ENCODE data around the gene KCNJ3. TPM values are rescaled to one million over a fixed set of nuclear protein-coding genes. Genes with fewer than 3 reads are reported as not detected.

The KCNJ3 gene
- total RNA-seq, 1 donor from 2014 or later, result 1.5 TPM

DNA sequence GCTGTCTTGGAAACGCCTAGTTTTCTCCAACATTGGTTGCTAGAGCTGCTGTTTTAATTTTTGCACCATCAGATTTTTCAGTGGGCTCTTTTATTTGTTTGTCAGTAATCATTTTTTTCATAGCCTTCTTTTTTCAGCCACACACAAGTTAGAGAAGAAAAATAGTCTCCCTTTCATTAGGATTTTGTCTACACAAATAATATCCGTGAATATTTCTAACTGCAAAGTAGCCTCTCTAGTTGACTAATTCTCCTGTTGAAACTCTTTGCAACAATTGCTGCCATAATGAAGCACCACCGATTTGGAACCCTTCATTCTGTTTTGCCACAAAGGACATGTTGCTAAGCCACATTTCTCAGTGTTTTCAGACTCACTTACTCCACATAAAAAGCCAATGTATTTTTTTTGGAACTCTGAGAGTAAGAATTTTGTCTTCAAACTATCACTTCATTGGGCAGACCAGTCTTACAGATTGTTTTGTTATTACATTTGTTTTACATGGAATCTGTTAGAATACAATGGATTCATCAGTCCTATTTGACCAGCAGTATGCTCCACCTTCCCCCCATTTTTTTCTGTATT, 9.6 kb downstream of the KCNJ3 start:
- H3K4me3 ChIP-seq, result no peak overlapping the region

DNA sequence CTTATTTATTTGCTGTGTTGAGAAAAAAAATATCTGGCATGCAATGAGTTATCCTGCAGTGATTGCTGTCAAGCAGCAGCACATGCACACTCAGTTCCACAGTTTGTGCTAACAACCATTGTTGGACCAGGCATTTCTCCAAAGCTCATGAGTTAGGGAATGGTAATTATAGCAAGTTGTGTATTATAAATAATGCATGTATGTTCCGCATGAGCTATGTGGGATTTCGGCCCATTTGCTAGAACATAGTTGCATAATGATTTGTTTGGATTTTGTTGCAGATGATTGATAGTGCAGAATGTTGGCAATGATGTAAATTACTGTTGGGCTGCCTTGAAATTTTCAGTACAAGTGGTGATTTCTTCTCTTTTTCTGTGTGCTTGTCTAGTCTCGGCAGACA, 10.7 kb downstream of the KCNJ3 start:
- intact Hi-C loops (cut with DNase I), result no loop called here
- Histone ChIP-seq H3K27me3 (no peaks in the 10 kb centered on the region), H3K9me3 (no peaks in the 10 kb centered on the region), H3K27ac (no peak overlapping the region), H3K4me1 (no peaks in the 10 kb centered on the region), H3K4me3 (no peak overlapping the region), H3K36me3 (no peaks in the 10 kb centered on the region)
- TF ChIP-seq, protein P1, sequence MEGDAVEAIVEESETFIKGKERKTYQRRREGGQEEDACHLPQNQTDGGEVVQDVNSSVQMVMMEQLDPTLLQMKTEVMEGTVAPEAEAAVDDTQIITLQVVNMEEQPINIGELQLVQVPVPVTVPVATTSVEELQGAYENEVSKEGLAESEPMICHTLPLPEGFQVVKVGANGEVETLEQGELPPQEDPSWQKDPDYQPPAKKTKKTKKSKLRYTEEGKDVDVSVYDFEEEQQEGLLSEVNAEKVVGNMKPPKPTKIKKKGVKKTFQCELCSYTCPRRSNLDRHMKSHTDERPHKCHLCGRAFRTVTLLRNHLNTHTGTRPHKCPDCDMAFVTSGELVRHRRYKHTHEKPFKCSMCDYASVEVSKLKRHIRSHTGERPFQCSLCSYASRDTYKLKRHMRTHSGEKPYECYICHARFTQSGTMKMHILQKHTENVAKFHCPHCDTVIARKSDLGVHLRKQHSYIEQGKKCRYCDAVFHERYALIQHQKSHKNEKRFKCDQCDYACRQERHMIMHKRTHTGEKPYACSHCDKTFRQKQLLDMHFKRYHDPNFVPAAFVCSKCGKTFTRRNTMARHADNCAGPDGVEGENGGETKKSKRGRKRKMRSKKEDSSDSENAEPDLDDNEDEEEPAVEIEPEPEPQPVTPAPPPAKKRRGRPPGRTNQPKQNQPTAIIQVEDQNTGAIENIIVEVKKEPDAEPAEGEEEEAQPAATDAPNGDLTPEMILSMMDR (IDR thresholded peaks at IDR 0.05), result no peak
- DNase-seq (ENCODE audit: low spot score in 2 of 2), result no peak

More for the DNA sequence above, 9.6 kb downstream of the KCNJ3 start:
- DNase-seq (ENCODE audit: low spot score in 2 of 2), result no peak
- no peaks in the 10 kb centered on the region for H3K27me3 ChIP-seq
- no peaks in the 10 kb centered on the region for H3K9me3 ChIP-seq
- TF ChIP-seq, protein P1 (IDR thresholded peaks at IDR 0.05), result no peak
- no peak overlapping the region for H3K27ac ChIP-seq
- intact Hi-C loops (cut with DNase I), result no loop called here
- H3K36me3 ChIP-seq, result no peaks in the 10 kb centered on the region
- no peaks in the 10 kb centered on the region for H3K4me1 ChIP-seq

DNA sequence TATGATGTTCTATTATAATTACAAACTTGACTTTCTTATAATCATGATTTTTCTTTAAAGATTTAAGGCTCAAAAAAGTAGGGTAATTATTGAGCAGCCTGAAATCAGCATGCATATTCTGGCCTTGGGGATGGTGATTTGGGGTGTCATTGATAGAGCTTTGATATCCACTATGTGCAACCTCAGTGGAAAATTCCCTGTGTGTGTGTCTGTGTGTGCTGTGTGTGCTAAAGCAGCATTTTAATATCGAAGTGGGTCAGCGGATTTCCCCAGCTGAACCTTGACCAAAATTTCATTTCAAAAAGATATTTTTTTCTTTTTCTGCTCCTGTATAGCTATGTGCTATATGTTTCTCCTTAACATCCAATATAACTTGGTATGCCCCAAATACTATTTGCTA, 11.6 kb downstream of the KCNJ3 start:
- H3K4me1 ChIP-seq, result no peaks in the 10 kb centered on the region
- H3K27ac ChIP-seq, result no peak overlapping the region
- TF ChIP-seq, protein P1 (IDR thresholded peaks at IDR 0.05), result no peak
- H3K27me3 ChIP-seq, result no peaks in the 10 kb centered on the region
- no peaks in the 10 kb centered on the region for H3K36me3 ChIP-seq
- no peak for DNase-seq (ENCODE audit: low spot score in 2 of 2)
- intact Hi-C loops (cut with DNase I), result no loop called here
- no peaks in the 10 kb centered on the region for H3K9me3 ChIP-seq
- no peak overlapping the region for H3K4me3 ChIP-seq

DNA sequence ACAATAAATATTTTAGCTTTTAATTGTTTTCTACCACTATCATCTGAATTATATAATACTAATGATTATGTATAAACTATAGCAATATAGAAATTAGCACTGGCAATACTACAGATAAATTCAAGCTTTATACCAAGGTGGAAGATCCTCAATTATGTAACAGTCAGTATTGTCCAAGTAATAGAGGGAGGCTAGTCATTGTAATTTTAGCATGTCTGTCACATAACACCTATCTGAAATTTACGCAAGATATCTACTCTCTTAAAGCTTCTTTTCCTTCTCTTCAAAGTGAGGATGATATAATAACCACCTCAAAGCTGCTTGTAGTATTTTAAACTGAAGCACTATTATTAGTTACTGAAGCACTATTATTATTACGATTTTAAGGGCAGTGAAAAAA, 12.2 kb downstream of the KCNJ3 start:
- no peak for DNase-seq (ENCODE audit: low spot score in 2 of 2)
- intact Hi-C loops (cut with DNase I), result no loop called here
- TF ChIP-seq, protein P1 (IDR thresholded peaks at IDR 0.05), result no peak

DNA sequence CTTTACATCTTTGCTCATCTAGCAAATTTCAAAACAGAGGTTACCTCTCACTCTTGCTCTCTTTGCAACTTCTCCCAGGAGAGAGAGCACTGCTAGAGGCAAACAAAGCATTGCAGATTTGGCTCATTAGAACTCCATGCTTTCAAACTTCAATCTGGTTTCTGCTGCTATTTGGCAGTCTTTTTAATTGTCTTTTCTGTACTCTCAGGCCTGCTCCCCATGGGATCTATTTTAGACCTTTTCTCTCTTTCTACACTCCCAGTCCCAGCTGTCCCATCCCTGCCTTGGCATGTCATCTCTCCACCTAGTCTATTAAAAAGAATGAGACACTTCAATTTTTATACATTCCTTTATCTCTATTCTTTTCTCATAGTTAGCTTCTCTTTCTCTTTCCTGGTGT, 15.2 kb downstream of the KCNJ3 start:
- peak overlapping the region in 1 of 2 donors; percentile 15 for H3K27ac ChIP-seq
- H3K9me3 ChIP-seq, result no peaks in the 10 kb centered on the region
- intact Hi-C loops (cut with DNase I), result no loop called here
- no peaks in the 10 kb centered on the region for H3K36me3 ChIP-seq
- H3K4me3 ChIP-seq, result no peak overlapping the region
- no peaks in the 10 kb centered on the region for H3K4me1 ChIP-seq
- H3K27me3 ChIP-seq, result no peaks in the 10 kb centered on the region
- no peak for DNase-seq (ENCODE audit: low spot score in 2 of 2)
- TF ChIP-seq, protein P1 (IDR thresholded peaks at IDR 0.05), result no peak

More for the DNA sequence above, 12.2 kb downstream of the KCNJ3 start:
- H3K4me1 ChIP-seq, result no peaks in the 10 kb centered on the region
- no peak overlapping the region for H3K4me3 ChIP-seq
- H3K27me3 ChIP-seq, result no peaks in the 10 kb centered on the region
- no peaks in the 10 kb centered on the region for H3K36me3 ChIP-seq
- H3K9me3 ChIP-seq, result no peaks in the 10 kb centered on the region
- H3K27ac ChIP-seq, result no peak overlapping the region

DNA sequence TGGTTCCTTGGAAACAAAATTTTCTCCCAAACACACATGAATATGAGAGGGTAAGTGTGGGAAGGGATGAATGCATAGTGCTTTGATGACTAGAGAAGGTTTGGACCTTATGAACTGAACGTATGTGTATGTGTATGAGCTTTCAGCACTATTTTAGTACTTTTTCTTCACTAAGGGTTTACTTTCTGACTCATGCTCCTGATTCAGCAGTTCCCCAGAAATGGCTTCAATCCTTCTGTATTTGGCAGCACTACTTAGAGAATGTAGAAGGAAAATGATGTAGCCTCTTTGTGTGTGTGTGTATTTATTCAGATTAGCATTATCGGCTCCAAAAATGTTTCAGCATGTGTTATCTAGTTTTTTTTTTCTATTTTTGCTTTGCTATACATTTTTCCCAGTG, 22.2 kb downstream of the KCNJ3 start:
- peak overlapping the region in 1 of 2 donors; percentile 57 for H3K27ac ChIP-seq
- no peak for DNase-seq (ENCODE audit: low spot score in 2 of 2)
- H3K4me3 ChIP-seq, result no peak overlapping the region
- no peaks in the 10 kb centered on the region for H3K36me3 ChIP-seq
- intact Hi-C loops (cut with DNase I), result no loop called here
- H3K4me1 ChIP-seq, result no peaks in the 10 kb centered on the region
- H3K27me3 ChIP-seq, result no peaks in the 10 kb centered on the region
- no peaks in the 10 kb centered on the region for H3K9me3 ChIP-seq
- TF ChIP-seq, protein P1 (IDR thresholded peaks at IDR 0.05), result no peak
